PC-3 (cell line): ENCODE results near the gene ADK. TPM values are rescaled to one million over a fixed set of nuclear protein-coding genes. Genes with fewer than 3 reads are reported as not detected.

Experiments used
- ATAC-seq: fragments of 200-7000 bp; cut with Tn5 transposase; 2 replicates; pipeline ENCODE4 v1.9.1; 2020; ENCODE audit warnings: mild to moderate bottlenecking, moderate library complexity
- BruUV-seq: library from RNA; stranded (reverse); fragments of 400-500 nt; replicated peaks from 2 replicates; lab custom pipeline; 2021; lab: Mats Ljungman, UMichigan
- CTCF ChIA-PET: fragments of 300-600 bp; sonication (Branson Sonifier 250); formaldehyde crosslinking; loops from one replicate; lab custom pipeline; 2022; ENCODE audit warnings: antibody characterized with exemption; lab: Charles Lee
- POLR2A ChIA-PET: fragments of 300-600 bp; sonication (Branson Sonifier 250); formaldehyde crosslinking; loops from one replicate; lab custom pipeline; 2022; ENCODE audit warnings: antibody characterized with exemption; ENCODE audit not compliant: unreplicated experiment; lab: Charles Lee
- DNase-seq: peaks from one replicate; pipeline ENCODE4 v3.0.0-alpha.2; 2015
- H2AFZ ChIP-seq: fragments of 300-600 bp; sonication (generic); 2 replicates; pipeline ENCODE4 v1.6.0; 2016; ENCODE audit warnings: antibody characterized with exemption, low read length
- H3F3A ChIP-seq: fragments of 300-600 bp; sonication (generic); one replicate; pipeline ENCODE4 v1.6.0; 2017; ENCODE audit warnings: antibody characterized with exemption, low read length, control low read depth, mild to moderate bottlenecking; ENCODE audit not compliant: unreplicated experiment
- H3K27ac ChIP-seq: fragments of 300-600 bp; sonication (generic); 2 replicates; pipeline ENCODE4 v1.5.1; 2016; ENCODE audit warnings: mild to moderate bottlenecking, low read length
- H3K27me3 ChIP-seq: fragments of 300-600 bp; sonication (generic); 2 replicates; pipeline ENCODE4 v1.6.1; 2016; ENCODE audit warnings: low read length, mixed read lengths
- H3K36me3 ChIP-seq: fragments of 300-600 bp; sonication (generic); 2 replicates; pipeline ENCODE4 v1.6.1; 2016; ENCODE audit warnings: low read depth, mixed run types, low read length, mixed read lengths
- H3K4me1 ChIP-seq: fragments of 300-600 bp; sonication (generic); 2 replicates; pipeline ENCODE4 v1.5.1; 2016; ENCODE audit warnings: low read length; ENCODE audit not compliant: insufficient read depth
- H3K4me2 ChIP-seq: fragments of 300-600 bp; sonication (generic); 2 replicates; pipeline ENCODE4 v1.6.0; 2016; ENCODE audit warnings: low read length
- H3K4me3 ChIP-seq: fragments of 300-600 bp; sonication (generic); 2 replicates; pipeline ENCODE4 v1.5.1; 2016; ENCODE audit warnings: mild to moderate bottlenecking, low read length, mixed read lengths
- H3K79me2 ChIP-seq: fragments of 300-600 bp; sonication (generic); 2 replicates; pipeline ENCODE4 v1.6.1; 2017; ENCODE audit warnings: low read length, mixed read lengths
- H3K9ac ChIP-seq: fragments of 300-600 bp; sonication (generic); 2 replicates; pipeline ENCODE4 v1.6.0; 2016; ENCODE audit warnings: mild to moderate bottlenecking, low read length
- H3K9me2 ChIP-seq: fragments of 300-600 bp; sonication (generic); replicated peaks from 2 replicates; pipeline ENCODE4 v1.6.1; 2016; ENCODE audit warnings: mixed run types, low read length, mixed read lengths
- H3K9me3 ChIP-seq: fragments of 300-600 bp; sonication (generic); 2 replicates; pipeline ENCODE4 v1.6.1; 2016; ENCODE audit warnings: low read length, mixed read lengths
- H4K20me1 ChIP-seq: fragments of 300-600 bp; sonication (generic); 2 replicates; pipeline ENCODE4 v1.6.1; 2016; ENCODE audit warnings: low read length, mixed read lengths
- EZH2 ChIP-seq: fragments of 300-600 bp; sonication (generic); IDR thresholded peaks from one replicate; pipeline ENCODE4 v1.6.1; 2017; ENCODE audit warnings: antibody characterized with exemption, mild to moderate bottlenecking, low read length; ENCODE audit not compliant: unreplicated experiment
- EZH2phosphoT487 ChIP-seq: fragments of 300-600 bp; sonication (generic); IDR thresholded peaks from 2 replicates; pipeline ENCODE4 v1.6.1; 2018; ENCODE audit warnings: mild to moderate bottlenecking, antibody characterized with exemption, low read length, borderline replicate concordance
- intact Hi-C: fragments of 100-400 bp; cut with micrococcal nuclease; formaldehyde crosslinking; loops from 2 replicates; pipeline ENCODE4 v1.9.0; 2023
- total RNA-seq: library from RNA; depleted of rRNA; stranded (reverse); fragments of >200 nt; gene quantifications from 2 replicates; pipeline ENCODE4 v1.2.3, GENCODE V29; 2014
- TF ChIP-seq, protein P1 (sequence below): fragments of 300-600 bp; sonication (generic); conservative IDR thresholded peaks from 2 replicates; pipeline ENCODE4 v1.5.1; 2017; ENCODE audit warnings: antibody characterized with exemption, low read depth, mild to moderate bottlenecking, low read length

The ADK gene
- total RNA-seq, 1 experiment from 2014 or later, result 256 TPM

DNA sequence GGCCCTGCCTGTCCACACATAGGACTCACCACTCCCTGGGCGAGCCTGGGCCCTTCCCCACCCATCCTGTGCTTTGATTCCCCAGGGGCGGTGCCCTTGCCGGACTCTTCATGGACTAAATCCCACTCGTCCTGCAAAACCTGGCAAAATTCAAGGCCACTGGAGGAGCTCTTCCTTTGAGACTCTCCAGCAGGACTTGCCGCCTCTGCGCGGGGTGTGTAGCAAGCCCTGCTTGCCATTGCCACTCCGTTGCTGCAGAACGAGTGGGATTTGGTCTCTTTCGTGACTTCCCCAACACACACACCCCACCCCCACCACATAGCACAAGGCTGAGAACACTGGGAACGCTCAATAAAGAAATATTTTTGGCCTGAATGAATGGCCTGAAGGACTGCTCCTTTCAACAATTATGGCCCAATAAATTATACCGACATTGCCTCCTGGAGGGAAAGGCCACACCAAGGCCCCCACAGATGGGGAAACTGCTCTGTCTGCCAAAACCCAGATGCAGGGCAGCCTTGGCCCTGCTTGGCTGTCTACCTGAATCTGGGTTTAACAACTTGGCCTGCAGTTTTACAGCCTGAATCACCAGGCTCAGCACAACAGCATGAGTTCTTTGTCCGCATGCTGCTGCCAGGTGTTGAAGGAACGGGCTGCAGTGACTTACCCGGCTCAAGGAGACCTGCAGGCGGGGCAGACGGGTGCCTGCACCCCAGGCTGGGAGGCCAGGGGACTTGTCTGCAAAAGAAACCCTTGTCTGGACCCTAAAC is 602.6 kb downstream of the ADK start:
- CTCF ChIA-PET, result interaction anchor here (0.5 to 1.6 kb wide), 7 partner anchors 71 to 334 kb away, joined by 3 to 7 read pairs (median 3); no protein-coding TSS in a partner anchor
- H3K4me2 ChIP-seq, result peak overlapping the region; percentile 67
- intact Hi-C loops, result loop anchor here (1.0 to 5.0 kb wide), 15 partner anchors 47 to 487 kb away; partner anchors contain the start of genes KAT6B and SAMD8
- DNase-seq (peak; percentile 100), ATAC-seq (peak; percentile 86)
- H3K9me3 ChIP-seq, result no peaks in the 10 kb centered on the region
- POLR2A ChIA-PET, result interaction anchor here (0.6 to 1.0 kb wide), 3 partner anchors 211 to 471 kb away, joined by 3 to 6 read pairs (median 4); no protein-coding TSS in a partner anchor
- no TSS peak for BruUV-seq
- H3K9me2 ChIP-seq, result no peaks in the 10 kb centered on the region
- peak overlapping the region; percentile 82 for H3K27ac ChIP-seq
- H3K4me3 ChIP-seq, result peak overlapping the region; percentile 30
- peaks cover 25% of the 10 kb centered on the region for H3K4me1 ChIP-seq
- no peaks in the 10 kb centered on the region for H3K79me2 ChIP-seq
- H2AFZ ChIP-seq, result peak overlapping the region; percentile 63
- no peaks in the 10 kb centered on the region for H3K27me3 ChIP-seq
- H4K20me1 ChIP-seq, result no peaks in the 10 kb centered on the region
- TF ChIP-seq, protein P1, sequence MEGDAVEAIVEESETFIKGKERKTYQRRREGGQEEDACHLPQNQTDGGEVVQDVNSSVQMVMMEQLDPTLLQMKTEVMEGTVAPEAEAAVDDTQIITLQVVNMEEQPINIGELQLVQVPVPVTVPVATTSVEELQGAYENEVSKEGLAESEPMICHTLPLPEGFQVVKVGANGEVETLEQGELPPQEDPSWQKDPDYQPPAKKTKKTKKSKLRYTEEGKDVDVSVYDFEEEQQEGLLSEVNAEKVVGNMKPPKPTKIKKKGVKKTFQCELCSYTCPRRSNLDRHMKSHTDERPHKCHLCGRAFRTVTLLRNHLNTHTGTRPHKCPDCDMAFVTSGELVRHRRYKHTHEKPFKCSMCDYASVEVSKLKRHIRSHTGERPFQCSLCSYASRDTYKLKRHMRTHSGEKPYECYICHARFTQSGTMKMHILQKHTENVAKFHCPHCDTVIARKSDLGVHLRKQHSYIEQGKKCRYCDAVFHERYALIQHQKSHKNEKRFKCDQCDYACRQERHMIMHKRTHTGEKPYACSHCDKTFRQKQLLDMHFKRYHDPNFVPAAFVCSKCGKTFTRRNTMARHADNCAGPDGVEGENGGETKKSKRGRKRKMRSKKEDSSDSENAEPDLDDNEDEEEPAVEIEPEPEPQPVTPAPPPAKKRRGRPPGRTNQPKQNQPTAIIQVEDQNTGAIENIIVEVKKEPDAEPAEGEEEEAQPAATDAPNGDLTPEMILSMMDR, result peak; percentile 51
- TF ChIP-seq EZH2phosphoT487 (no peak), EZH2 (no peak)
- H3F3A ChIP-seq, result peaks cover 16% of the 10 kb centered on the region
- H3K36me3 ChIP-seq, result no peaks in the 10 kb centered on the region
- H3K9ac ChIP-seq, result peak overlapping the region; percentile 65

DNA sequence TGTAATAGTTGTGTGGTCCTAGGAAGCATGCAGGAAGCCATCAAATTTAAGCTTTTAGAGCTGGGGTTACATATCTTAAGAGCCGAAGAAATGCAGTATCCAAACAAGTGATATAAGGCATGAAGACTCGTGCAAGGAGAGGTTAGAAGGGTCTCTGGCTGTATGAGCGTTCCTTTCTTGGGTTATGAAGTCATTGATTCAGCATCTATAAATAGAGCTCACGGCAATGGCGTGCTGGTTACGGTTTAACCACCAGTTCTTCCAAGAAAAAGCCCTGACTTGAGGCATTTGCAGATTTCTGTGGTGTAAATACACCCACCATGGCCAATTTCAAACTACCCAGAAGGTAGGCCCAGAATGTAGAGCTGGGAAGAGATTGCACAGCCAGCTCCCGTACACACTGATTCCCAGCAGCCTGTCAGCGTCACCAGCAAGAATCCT is 603.4 kb downstream of the ADK start:
- no peak for TF ChIP-seq EZH2
- TF ChIP-seq, protein P1, result no peak
- no peak for TF ChIP-seq EZH2phosphoT487

More for the DNA sequence above, 603.4 kb downstream of the ADK start:
- BruUV-seq, result no TSS peak
- H3K36me3 ChIP-seq, result no peaks in the 10 kb centered on the region
- DNase-seq, result no peak
- H3K4me2 ChIP-seq, result peak overlapping the region; percentile 67
- ChIA-PET CTCF (interaction anchor here (0.6 to 1.6 kb wide), 2 partner anchors 70 to 267 kb away, joined by 3 to 7 read pairs; no protein-coding TSS in a partner anchor), POLR2A (interaction anchor here (0.6 kb wide), 1 partner anchor 698 kb away, joined by 5 read pairs; no protein-coding TSS in a partner anchor)
- H3K9me3 ChIP-seq, result no peaks in the 10 kb centered on the region
- intact Hi-C loops, result loop anchor here (5.0 kb wide), 2 partner anchors 343 to 358 kb away; partner anchors contain the start of gene SAMD8
- no peaks in the 10 kb centered on the region for H4K20me1 ChIP-seq
- peaks cover 16% of the 10 kb centered on the region for H3F3A ChIP-seq
- H3K79me2 ChIP-seq, result no peaks in the 10 kb centered on the region
- H3K9ac ChIP-seq, result peak overlapping the region; percentile 36
- H3K27ac ChIP-seq, result peak overlapping the region; percentile 82
- H2AFZ ChIP-seq, result peak overlapping the region; percentile 63
- H3K4me1 ChIP-seq, result peaks cover 25% of the 10 kb centered on the region
- no peak overlapping the region for H3K4me3 ChIP-seq
- H3K9me2 ChIP-seq, result no peaks in the 10 kb centered on the region
- H3K27me3 ChIP-seq, result no peaks in the 10 kb centered on the region
- ATAC-seq, result no peak
